ENCODE results near the gene TRAF1. TPM values are rescaled to one million over a fixed set of nuclear protein-coding genes. Genes with fewer than 3 reads are reported as not detected.

Gene TRAF1
- total RNA-seq, 1 donor from 2014 or later = 4.3 TPM

DNA sequence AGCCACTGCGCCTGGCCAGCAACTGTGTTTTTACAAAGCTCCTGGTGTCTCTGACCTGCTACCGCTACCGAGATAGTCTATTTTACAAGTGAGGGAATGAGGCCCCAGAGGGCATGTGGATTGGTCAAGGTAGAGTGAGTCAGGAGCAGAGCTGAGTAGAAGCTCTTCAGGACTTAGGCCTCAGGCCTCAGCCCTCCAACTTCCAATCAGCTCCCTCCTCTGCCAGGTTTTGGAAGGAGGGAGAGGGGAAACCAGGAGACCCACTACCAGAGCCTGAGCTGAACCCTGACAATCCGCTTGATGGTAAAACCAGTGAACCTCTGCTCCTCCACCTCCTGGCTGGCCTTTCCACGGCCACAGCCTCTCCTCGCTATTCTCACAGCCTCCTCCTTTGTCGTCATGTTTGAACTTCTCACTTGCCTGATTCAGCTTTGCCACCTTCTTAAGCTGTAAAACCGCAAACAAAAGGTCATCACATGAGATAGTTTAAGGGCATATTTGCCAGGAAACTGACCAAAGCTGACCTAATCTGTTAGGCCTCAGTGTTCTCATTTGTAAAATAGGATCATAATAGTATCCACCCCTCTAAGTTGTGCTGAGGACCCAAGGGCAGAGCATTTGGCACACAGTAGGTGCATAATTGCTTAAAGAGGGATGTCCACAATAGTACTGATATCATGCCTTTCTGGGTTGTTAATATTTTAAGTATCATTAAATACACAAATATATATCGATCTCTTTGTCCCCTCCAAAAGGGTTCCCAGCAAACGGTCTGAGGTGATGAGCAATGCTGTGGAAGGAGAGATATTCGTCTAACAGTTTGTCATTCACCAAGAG lies 1.7 kb downstream of the TRAF1 start:
- DNase-seq (ENCODE audit: extremely low read depth, low read depth, low spot score) = no peak

DNA sequence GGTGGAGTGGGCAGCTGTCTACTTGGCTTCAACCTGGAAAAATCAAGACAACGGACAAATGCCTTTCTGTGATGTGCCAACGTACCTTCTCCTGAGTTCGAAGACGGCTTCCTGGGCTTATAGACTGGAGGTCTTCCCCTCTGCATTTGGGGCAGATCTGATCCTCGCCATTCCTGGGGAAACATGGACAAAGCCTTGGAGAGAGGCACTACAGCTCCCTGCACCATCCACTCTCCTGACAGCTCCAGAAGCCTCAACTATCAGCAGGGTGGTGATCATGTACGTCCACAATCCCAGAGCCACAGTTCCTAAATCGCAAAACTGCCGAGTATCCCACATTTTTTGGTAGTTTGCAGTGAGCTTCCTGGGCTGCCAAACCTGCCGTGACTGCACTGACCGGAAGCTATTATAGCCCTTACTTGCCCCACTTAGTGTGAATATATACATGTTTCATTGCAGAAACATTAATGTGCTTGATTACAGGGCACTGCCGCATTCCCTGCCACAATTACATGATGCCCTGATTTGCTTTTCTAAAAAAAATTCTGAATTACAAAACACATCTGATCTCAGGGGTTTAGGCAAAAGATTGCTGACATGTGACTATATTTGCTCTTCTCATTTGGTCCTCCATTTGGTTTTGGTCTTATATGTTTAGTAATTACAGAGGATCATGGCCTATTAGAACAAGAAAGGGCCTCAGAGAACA lies 2.8 kb downstream of the TRAF1 start:
- DNase-seq (ENCODE audit: extremely low read depth, low read depth, low spot score) = no peak

- no peak for DNase-seq (ENCODE audit: extremely low read depth, low read depth, low spot score)
These were observed 4.0 kb downstream of the TRAF1 start for GRCh38 chr9:120922404-120923195.

DNA sequence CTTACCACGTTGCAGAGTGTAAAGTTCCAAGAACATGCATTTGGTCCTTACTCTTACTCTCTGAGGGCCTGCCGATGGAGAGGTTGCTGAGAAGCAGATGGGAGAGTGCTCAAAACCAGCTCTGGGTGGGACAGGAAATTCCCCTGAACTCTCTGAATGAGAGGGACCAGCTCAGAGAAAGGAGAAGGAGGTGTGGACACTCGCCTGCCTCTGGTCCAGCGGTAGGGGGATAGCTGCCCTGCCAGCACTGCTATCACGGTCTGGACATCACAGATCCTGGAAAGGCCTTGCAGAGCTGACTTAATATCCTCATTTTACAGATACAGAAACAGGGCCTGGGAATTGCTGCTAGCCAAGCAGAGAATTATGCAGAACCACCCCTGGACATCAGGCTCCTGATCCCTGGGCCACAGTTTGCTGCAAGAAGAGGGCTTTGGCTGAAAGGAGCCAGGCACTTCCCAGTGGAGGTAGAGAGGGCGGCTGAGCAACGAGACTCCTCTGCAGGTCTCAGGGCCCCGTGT lies 4.9 kb downstream of the TRAF1 start:
- DNase-seq (ENCODE audit: extremely low read depth, low read depth, low spot score) = no peak

- DNase-seq (ENCODE audit: extremely low read depth, low read depth, low spot score) = no peak
These were observed 5.8 kb downstream of the TRAF1 start for GRCh38 chr9:120920806-120921178.

DNA sequence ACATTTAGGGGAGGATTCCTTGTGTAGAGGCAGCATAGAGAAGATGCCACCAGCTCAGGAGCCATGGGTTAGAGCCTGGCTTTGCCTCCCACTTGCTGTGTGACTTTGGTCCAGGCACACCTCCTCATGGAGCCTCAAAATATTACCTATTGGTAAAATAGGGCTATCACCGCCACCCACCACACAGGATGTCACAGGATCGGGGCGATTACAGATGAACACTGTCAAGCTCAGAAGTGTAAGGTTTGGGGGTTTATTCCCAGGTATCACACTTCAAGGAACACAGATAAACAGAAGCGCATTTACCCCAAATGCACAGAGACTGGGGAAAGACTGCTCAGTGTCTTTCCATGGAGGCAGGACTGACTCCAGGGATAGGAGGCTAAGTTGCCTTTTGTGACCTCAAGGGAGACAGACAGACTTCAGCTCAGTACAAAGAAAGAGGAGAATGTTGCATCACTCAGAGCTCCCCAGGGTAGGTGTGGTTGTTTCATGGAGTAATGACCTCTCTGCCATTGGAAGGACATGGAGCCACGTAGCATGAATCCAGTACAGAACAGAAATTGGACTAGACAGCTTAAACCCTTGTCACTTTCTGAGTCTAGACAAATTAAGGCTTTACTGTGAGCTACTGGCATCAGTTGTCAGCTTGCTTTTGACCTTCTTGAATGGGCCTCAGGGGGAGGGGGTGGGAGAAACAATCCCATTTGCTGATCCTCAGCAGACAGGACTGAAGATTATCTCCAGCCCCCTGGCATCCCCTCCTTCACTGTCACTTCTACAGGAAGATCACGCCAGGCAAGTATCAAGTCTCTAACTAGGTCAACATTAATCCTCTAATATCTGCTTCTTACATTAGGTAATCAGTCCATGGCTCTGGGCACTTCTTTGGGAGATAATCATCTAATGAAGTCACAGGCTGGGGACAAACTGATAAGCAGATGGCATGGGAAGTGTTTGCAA lies 6.5 kb downstream of the TRAF1 start:
- DNase-seq (ENCODE audit: extremely low read depth, low read depth, low spot score) = no peak

GRCh38 chr9:120918931-120919842 lies 7.4 kb downstream of the TRAF1 start:
- no peak for DNase-seq (ENCODE audit: extremely low read depth, low read depth, low spot score)

DNA sequence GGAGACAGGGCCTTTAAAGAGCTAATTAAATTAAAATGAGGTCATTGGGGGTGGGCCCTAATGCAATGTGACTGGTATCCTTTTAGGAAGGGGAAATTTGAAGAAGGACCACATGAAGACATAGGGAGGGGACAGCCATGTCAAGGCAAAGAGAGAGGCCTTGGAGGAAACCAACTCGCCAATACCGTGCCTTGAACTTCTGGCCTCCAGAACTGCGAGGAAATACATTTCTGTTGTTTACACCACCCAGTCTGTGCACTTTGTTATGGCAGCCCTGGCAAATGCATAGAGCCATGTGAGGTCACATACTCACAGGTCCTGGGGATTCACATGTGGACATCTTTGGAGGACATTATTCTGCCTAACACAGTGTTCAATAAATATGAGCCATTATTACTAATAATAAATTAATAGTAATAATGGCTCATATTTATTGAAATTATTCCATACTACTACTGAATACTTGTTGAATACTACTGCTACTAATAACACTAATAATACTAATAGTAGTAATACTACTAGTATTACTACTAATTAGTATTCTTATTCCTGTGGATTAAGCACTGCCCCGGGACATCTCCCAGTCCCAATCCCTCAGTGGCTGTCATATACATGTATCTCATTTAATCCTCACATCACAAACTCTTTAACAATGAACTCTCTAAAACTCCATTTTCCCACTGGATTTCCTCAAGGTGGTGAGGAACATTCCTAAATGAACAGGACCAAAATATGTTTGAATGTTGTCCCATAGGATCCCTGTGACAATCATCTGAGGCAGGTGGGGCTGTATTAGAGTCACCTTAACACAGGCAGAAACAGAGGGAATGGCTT lies 8.4 kb downstream of the TRAF1 start:
- no peak for DNase-seq (ENCODE audit: extremely low read depth, low read depth, low spot score)

- DNase-seq (ENCODE audit: extremely low read depth, low read depth, low spot score) = no peak
These were observed 9.4 kb downstream of the TRAF1 start for GRCh38 chr9:120916991-120917880.

DNA sequence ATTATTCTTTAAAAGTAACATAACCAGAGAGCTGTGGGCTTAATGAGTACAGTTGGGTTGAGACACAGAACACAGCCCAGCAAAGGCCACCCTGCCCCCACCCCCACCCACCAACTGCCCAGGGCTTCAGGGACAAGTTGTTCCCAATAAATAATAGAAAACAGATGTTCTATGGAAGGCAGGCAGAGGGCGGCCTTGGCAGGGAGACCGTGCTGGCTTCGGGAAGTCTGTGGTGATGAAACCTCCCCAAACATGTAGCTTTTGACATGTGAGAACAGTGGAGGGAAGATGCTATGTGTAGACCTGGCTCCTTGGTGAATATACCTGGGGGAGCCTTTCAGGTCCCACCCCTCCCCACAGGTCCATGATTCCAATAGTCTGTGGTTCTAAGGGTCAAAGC lies 10.0 kb downstream of the TRAF1 start:
- no peak for DNase-seq (ENCODE audit: extremely low read depth, low read depth, low spot score)

GRCh38 chr9:120915854-120916470 lies 10.6 kb downstream of the TRAF1 start:
- DNase-seq (ENCODE audit: extremely low read depth, low read depth, low spot score) = no peak

- no peak for DNase-seq (ENCODE audit: extremely low read depth, low read depth, low spot score)
These were observed 11.6 kb downstream of the TRAF1 start for GRCh38 chr9:120914953-120915352.

- DNase-seq (ENCODE audit: extremely low read depth, low read depth, low spot score) = no peak
These were observed 12.2 kb downstream of the TRAF1 start for GRCh38 chr9:120914396-120914795.

- DNase-seq (ENCODE audit: extremely low read depth, low read depth, low spot score) = no peak
These were observed 12.8 kb downstream of the TRAF1 start for GRCh38 chr9:120913647-120914264.

DNA sequence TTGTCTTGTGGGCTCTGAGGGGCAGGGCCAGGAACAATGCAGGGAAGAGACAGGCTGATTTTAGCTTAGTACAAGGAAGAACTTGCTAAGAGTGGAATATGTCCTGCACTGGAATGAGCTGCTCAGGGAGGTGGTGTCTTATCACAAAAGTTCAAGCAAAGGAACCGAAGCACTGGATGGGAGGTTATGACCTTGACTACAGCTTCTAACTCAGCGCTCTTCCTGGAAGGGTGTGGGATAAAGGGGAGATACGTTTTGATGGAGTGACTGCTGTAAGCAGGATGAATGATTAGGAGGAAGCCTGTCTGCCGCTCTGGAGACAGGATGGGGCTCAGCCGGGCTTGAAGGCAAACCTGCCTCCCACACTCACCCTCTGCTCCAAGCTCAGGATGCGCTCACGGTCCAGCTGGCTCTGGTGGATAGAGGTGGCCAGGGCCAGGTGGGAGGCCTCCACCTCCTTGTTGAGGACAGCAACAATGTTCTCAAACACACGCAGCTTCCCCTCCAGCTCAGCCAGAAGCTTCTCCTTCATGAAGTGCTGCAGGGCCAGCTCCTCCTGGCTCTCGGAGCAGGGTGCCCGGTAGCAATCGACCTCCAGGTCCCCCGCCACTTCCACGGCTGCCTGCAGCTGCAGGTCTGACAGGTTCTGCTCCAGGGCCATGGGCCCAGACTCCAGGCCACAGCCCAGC lies 13.5 kb downstream of the TRAF1 start:
- DNase-seq (ENCODE audit: extremely low read depth, low read depth, low spot score) = no peak
